ENCODE measurements around the gene PTBP2. TPM values are rescaled to one million over a fixed set of nuclear protein-coding genes. Genes with fewer than 3 reads are reported as not detected.

PTBP2 gene
- total RNA-seq, 1 donor from 2014 or later = 61.5 TPM

- H3K9me3 Mint-ChIP-seq = no peaks in the 10 kb centered on the region
- H3K4me3 Mint-ChIP-seq = no peak overlapping the region
- H3K27ac Mint-ChIP-seq = no peak overlapping the region
- peaks cover 9% of the 10 kb centered on the region for H3K36me3 Mint-ChIP-seq
- H3K27me3 Mint-ChIP-seq (ENCODE audit: low read depth) = no peaks in the 10 kb centered on the region
- H3K4me1 Mint-ChIP-seq = peaks cover 11% of the 10 kb centered on the region
- no peak for DNase-seq (ENCODE audit: low spot score in 2 of 2, unreplicated experiment in 2 of 2)
- no peak for TF ChIP-seq CTCF (IDR thresholded peaks at IDR 0.05; ENCODE audit: unreplicated experiment)
These were observed 98.5 kb downstream of the PTBP2 start for GRCh38 chr1:96820107-96820506.

- no peak for DNase-seq (ENCODE audit: low spot score in 2 of 2, unreplicated experiment in 2 of 2)
- Mint-ChIP-seq H3K4me1 (peaks cover 15% of the 10 kb centered on the region), H3K4me3 (no peak overlapping the region), H3K36me3 (peaks cover 9% of the 10 kb centered on the region), H3K27ac (no peak overlapping the region), H3K9me3 (no peaks in the 10 kb centered on the region), H3K27me3 (ENCODE audit: low read depth) (no peaks in the 10 kb centered on the region)
- no peak for TF ChIP-seq CTCF (IDR thresholded peaks at IDR 0.05; ENCODE audit: unreplicated experiment)
These were observed 99.1 kb downstream of the PTBP2 start for GRCh38 chr1:96820671-96821070.

GRCh38 chr1:96825231-96825630, 103.6 kb downstream of the PTBP2 start:
- TF ChIP-seq CTCF (IDR thresholded peaks at IDR 0.05; ENCODE audit: unreplicated experiment) = no peak
- Mint-ChIP-seq H3K9me3 (no peaks in the 10 kb centered on the region), H3K27me3 (ENCODE audit: low read depth) (no peaks in the 10 kb centered on the region), H3K27ac (no peak overlapping the region), H3K4me3 (no peak overlapping the region), H3K4me1 (peaks cover 13% of the 10 kb centered on the region), H3K36me3 (peaks cover 9% of the 10 kb centered on the region)
- no peak for DNase-seq (ENCODE audit: low spot score in 2 of 2, unreplicated experiment in 2 of 2)

GRCh38 chr1:96825950-96826576, 104.5 kb downstream of the PTBP2 start:
- no peak for TF ChIP-seq CTCF (IDR thresholded peaks at IDR 0.05; ENCODE audit: unreplicated experiment)
- H3K4me3 Mint-ChIP-seq = no peak overlapping the region
- DNase-seq (ENCODE audit: low spot score in 2 of 2, unreplicated experiment in 2 of 2) = no peak
- H3K36me3 Mint-ChIP-seq = peaks cover 6% of the 10 kb centered on the region
- H3K27ac Mint-ChIP-seq = peak overlapping the region; percentile 8
- H3K4me1 Mint-ChIP-seq = peaks cover 13% of the 10 kb centered on the region
- H3K27me3 Mint-ChIP-seq (ENCODE audit: low read depth) = no peaks in the 10 kb centered on the region
- H3K9me3 Mint-ChIP-seq = no peaks in the 10 kb centered on the region

GRCh38 chr1:96833376-96833775, 111.8 kb downstream of the PTBP2 start:
- no peak overlapping the region for H3K4me3 Mint-ChIP-seq
- no peak for TF ChIP-seq CTCF (IDR thresholded peaks at IDR 0.05; ENCODE audit: unreplicated experiment)

GRCh38 chr1:96834986-96835385, 113.4 kb downstream of the PTBP2 start:
- Mint-ChIP-seq H3K9me3 (no peaks in the 10 kb centered on the region), H3K4me3 (no peak overlapping the region), H3K36me3 (no peaks in the 10 kb centered on the region), H3K4me1 (peaks cover 28% of the 10 kb centered on the region), H3K27me3 (ENCODE audit: low read depth) (no peaks in the 10 kb centered on the region), H3K27ac (no peak overlapping the region)
- DNase-seq (ENCODE audit: low spot score in 2 of 2, unreplicated experiment in 2 of 2) = no peak
- no peak for TF ChIP-seq CTCF (IDR thresholded peaks at IDR 0.05; ENCODE audit: unreplicated experiment)

More at GRCh38 chr1:96833376-96833775, 111.8 kb downstream of the PTBP2 start:
- no peak overlapping the region for H3K27ac Mint-ChIP-seq
- no peaks in the 10 kb centered on the region for H3K27me3 Mint-ChIP-seq (ENCODE audit: low read depth)
- no peaks in the 10 kb centered on the region for H3K9me3 Mint-ChIP-seq
- DNase-seq (ENCODE audit: low spot score in 2 of 2, unreplicated experiment in 2 of 2) = no peak
- H3K36me3 Mint-ChIP-seq = no peaks in the 10 kb centered on the region
- H3K4me1 Mint-ChIP-seq = peaks cover 27% of the 10 kb centered on the region
